ENCODE data around the gene FXYD6. TPM values are rescaled to one million over a fixed set of nuclear protein-coding genes. Genes with fewer than 3 reads are reported as not detected.
A peak's percentile ranks its signal among the peaks of the same experiment; 100 is the strongest.

The FXYD6 gene
- total and polyA plus RNA-seq, 2 of the 8 experiments (the other 6 are each of a cell fraction or from before 2014, with no cell fraction given): 44.6 to 117 TPM

GRCh38 chr11:117816846-117817367 is 59.6 kb downstream of the FXYD6 start:
- Histone ChIP-seq H2AK5ac (ENCODE audit: low read depth, low read length) (no peak overlapping the region), H3K23me2 (ENCODE audit: low read depth, low read length) (no peaks in the 10 kb centered on the region; the same call in 1 of the 2 replicates), H4K91ac (replicated peaks; ENCODE audit: insufficient read length, low read length) (no peak overlapping the region), H3K4me2 (ENCODE audit: insufficient read depth in 1 of 2, low read depth in 2 of 2, low read length in 2 of 2) (peak overlapping the region; percentile 37 to 67; a peak in 2 of 4 replicates), H3K79me2 (ENCODE audit: control insufficient read depth in 1 of 2, insufficient read depth in 2 of 2, low read length in 2 of 2) (no peaks in the 10 kb centered on the region), H2BK15ac (ENCODE audit: low read length) (peak overlapping the region; percentile 36; the same call in 1 of the 2 replicates), H2BK20ac (ENCODE audit: low read length) (peak overlapping the region; percentile 61; the same call in 1 of the 2 replicates), H4K5ac (ENCODE audit: insufficient read length, low read depth, low read length) (no peak overlapping the region), H3K4me1 (replicated peaks in 1 of 4; ENCODE audit: control insufficient read depth in 3 of 4, insufficient read depth in 4 of 4, low read length in 3 of 4) (peaks cover 0 to 31% (median 18%) of the 10 kb centered on the region in 4 experiments; a peak in 6 of 7 replicates), H3K23ac (ENCODE audit: insufficient read length) (no peak overlapping the region), H3K9me3 (ENCODE audit: insufficient read depth in 2 of 2, low read depth in 1 of 2, low read length in 1 of 2) (no peaks in the 10 kb centered on the region), H4K20me1 (replicated peaks in 1 of 2; ENCODE audit: control insufficient read depth in 1 of 2, insufficient read depth in 2 of 2, low read length in 2 of 2) (no peaks in the 10 kb centered on the region), H2BK5ac (ENCODE audit: low read depth, low read length) (peak overlapping the region; percentile 45; the same call in 1 of the 2 replicates), H2AFZ (ENCODE audit: low read length) (no peak overlapping the region; the same call in 1 of the 2 replicates), H2BK12ac (ENCODE audit: low read depth, low read length) (peak overlapping the region; percentile 68; the same call in 1 of the 2 replicates), H3K56ac (replicated peaks; ENCODE audit: insufficient read length, low read depth, low read length) (no peak overlapping the region), H3K4me3 (ENCODE audit: extremely low read depth in 1 of 4, insufficient read depth in 2 of 4, low read depth in 3 of 4, low read length in 4 of 4) (no peak overlapping the region; a peak in 1 of 8 replicates), H3K36me3 (ENCODE audit: control insufficient read depth in 2 of 4, insufficient read depth in 4 of 4, low read length in 3 of 4) (no peaks in the 10 kb centered on the region), H3K18ac (ENCODE audit: extremely low read depth, low read length) (peak overlapping the region; percentile 64; the same call in 1 of the 2 replicates), H3K79me1 (ENCODE audit: low read depth, low read length) (no peaks in the 10 kb centered on the region), H4K8ac (ENCODE audit: extremely low read depth, insufficient read depth, low read length) (peak overlapping the region; percentile 73; the same call in 1 of the 2 replicates), H3K14ac (ENCODE audit: insufficient read length) (no peak overlapping the region), H3K27ac (ENCODE audit: low read depth, low read length) (no peak overlapping the region), H3K4ac (replicated peaks; ENCODE audit: insufficient read length, low read depth, low read length) (no peak overlapping the region), H2BK120ac (replicated peaks; ENCODE audit: low read depth, low read length) (no peak overlapping the region), H3K9ac (replicated peaks in 1 of 4; ENCODE audit: extremely low read depth in 1 of 4, low read depth in 3 of 4, low read length in 3 of 4) (no peak overlapping the region), H3K27me3 (replicated peaks in 1 of 4; ENCODE audit: control insufficient read depth in 3 of 4, extremely low read depth in 1 of 4, insufficient read depth in 3 of 4, low read length in 3 of 4) (no peaks in the 10 kb centered on the region; a peak in 1 of 7 replicates)
- POLR2A ChIA-PET (ENCODE audit: partially characterized antibody): interaction anchor here (1.3 to 1.7 kb wide), 2 partner anchors 11 to 391 kb away, joined by 3 to 4 read pairs; no protein-coding TSS in a partner anchor
- DNase-seq (ENCODE audit: low read depth in 1 of 2, low spot score in 2 of 2): no peak
- CTCF ChIA-PET (ENCODE audit: partially characterized antibody): interaction anchor here (0.7 to 9.7 kb wide), 53 partner anchors 9 to 449 kb away, joined by 3 to 163 read pairs (median 5); no protein-coding TSS in a partner anchor
- WGBS, 2 experiments (ENCODE audit: extremely low coverage in 1 of 2, insufficient coverage in 1 of 2, insufficient read length in 1 of 2, insufficient replicate concordance in 2 of 2, low coverage in 1 of 2, low lambda C conversion rate in 2 of 2, missing lambda C conversion rate in 1 of 2): 90% methylated on average over 5 of the region's 5 CpGs; no CpG with 5 or more reads in 1 of the 2 experiments
- FAIRE-seq: no peak
- TF ChIP-seq POU5F1 (IDR thresholded peaks at IDR 0.05; ENCODE audit: low read depth, low read length) (no peak), HDAC6 (IDR thresholded peaks at IDR 0.05; ENCODE audit: low read depth, low read length) (no peak), RNF2 (IDR thresholded peaks at IDR 0.05; ENCODE audit: borderline replicate concordance, low read depth, low read length, missing control alignments, poor library complexity, severe bottlenecking) (no peak), CBX5 (IDR thresholded peaks at IDR 0.05; ENCODE audit: low read depth, low read length) (no peak)
